HG02678 (cell line): ENCODE results near the gene RCSD1.
A peak's percentile ranks its signal among the peaks of the same experiment; 100 is the strongest.
"Not testable (repeated sequence)": the region's sequence is repeated elsewhere in the genome, so short reads cannot be mapped to it uniquely, and the experiment has no call there.

Experiments used
- ATAC-seq: cut with Tn5 transposase; IDR thresholded peaks from one replicate; pipeline ENCODE4 v1.9.1; 2021; ENCODE audit warnings: mild to moderate bottlenecking, moderate library complexity; ENCODE audit not compliant: unreplicated experiment

The RCSD1 gene

DNA sequence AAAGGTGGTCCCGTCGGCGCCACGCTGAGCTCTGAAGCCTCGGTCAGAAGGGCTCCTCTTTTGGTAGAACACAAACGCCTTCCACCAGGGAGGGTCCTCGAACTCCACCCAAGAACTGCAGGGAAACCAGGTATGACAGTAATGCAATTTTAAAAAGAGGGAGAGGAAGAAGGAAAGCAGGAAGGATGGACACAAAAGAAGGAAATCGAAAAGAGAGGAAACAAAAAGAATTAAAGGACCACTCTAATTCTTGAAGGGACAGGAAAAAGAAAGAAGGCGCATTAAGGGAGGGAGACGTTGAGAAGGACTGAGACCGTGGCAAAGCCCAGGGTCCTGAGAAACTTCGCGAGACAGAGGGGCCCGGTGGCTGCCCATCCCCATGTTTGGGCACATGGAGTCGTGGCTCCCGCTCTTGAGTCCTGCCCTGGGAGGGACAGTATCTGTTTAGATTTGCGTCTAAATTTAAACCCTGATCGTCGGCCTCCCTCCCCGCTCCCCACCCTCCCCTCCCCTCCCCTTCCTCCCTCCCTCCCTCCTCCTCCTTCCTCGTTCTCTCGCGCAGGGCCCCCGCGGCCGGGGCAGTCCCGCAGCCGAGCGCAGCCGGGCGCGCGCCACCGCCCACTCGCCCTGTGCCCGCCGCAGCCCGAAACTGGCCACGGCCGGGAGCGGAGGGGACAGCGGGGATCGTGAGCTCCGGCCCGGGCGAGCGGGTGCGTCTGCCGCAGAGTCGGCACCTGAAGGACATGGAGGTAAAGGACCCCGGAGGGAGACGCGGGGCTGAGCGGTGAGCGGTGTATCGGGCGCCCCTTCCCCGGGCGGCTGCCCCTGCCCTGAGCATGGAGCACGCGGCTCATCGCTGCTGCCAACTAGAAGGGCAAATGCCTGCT is at the start of gene RCSD1:
TSS of gene RCSD1 (plus strand) at position 552 of the 887 bp plus-strand sequence. CDS start at position 744, 192 bp downstream.
- peak; percentile 30 for ATAC-seq

GRCh38 chr1:167582064-167582463 is 48.0 kb upstream of the RCSD1 start:
- no peak for ATAC-seq

DNA sequence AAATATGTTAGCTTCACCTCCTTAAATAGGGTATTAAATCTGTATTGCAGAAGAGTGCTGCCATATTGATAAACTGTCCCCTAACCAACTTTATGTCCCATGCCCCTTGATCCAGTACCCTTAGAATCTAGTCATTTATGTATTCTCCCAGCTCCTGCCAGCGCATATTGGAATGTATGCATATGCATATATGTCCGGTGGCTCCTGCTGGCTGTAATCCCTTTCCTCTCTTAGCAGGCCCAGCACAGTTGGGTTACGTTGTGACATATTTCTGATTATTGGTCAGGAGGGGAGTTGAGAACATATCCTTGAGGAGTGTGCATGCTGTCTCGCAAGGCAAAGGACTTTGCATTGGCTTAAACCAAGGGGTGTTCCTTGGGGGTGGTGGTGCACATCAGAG is 47.3 kb upstream of the RCSD1 start:
- ATAC-seq: no peak

- no peak for ATAC-seq
These were observed 45.5 kb upstream of the RCSD1 start for GRCh38 chr1:167584581-167584980.

- ATAC-seq: no peak
These were observed 42.7 kb upstream of the RCSD1 start for GRCh38 chr1:167587342-167587741.

- ATAC-seq: no peak
These were observed 42.2 kb upstream of the RCSD1 start for GRCh38 chr1:167587872-167588271.

GRCh38 chr1:167588361-167588760 is 41.7 kb upstream of the RCSD1 start:
- ATAC-seq: no peak

DNA sequence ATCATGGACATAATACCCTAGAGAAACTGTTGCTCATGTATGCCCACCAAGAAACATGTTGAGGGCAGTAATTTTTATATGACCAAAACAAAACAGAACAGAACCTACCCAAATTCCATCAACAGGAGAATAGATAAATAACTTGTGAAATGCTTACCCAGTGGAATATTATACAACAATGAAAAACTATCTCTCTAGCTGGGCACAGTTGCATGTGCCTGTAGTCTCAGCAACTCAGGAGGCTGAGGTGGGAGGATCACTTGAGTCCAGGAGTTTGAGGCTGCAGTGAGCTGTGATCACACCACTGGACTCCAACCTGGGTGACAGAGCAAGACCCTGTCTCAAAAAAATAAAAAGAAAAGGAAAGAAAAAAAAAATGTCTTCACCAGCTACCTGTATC is 37.6 kb upstream of the RCSD1 start:
- ATAC-seq: no peak

DNA sequence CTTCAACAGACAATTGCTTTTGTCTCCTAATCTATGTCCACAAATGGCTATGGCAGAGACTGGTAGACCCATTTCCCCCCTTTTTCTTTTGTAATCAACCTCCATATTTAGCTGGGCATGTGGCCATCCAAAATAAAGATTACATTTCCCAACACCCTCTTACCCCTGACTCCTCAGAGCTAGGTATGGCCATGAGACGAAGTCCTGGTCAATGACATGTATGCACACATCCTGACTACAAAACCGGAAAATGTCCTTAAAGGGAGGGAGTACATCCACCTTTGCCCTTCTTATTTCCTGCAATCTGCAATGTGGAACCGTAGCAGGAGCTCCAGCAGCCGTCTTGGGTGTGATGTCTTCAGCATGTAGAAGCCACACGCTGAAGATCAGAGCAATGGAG is 36.2 kb upstream of the RCSD1 start:
- no peak for ATAC-seq

GRCh38 chr1:167594822-167595221 is 35.2 kb upstream of the RCSD1 start:
- no peak for ATAC-seq

DNA sequence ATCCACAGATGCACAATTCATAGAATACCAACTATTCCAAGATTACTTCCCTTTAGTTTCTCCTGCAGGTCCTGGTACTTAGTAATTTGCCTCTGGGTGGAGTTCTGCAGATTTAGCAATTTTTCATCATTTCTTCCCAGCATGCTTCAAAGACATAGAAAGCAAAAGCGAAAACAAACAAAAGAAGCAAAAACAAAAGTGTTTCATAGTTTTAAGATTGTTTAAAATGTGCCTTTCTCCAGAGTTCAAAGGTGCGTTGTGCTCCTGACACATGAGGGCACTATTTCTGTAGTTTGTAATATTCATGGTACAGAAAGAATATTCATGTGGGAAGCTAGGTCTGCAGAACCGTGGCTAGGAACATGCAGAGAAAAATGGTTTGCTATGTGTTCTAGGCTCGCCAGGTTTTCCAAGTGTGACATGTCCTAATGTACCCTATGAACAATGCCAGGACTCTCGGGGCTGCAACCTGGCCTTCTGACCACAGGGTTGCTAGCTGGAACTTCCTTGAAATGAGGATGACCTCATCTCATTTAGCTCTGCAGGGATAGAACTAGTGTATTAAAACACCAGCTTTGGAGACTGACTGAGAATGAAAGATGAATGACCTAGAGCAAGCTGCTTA is 30.0 kb upstream of the RCSD1 start:
- peak; percentile 71 for ATAC-seq

DNA sequence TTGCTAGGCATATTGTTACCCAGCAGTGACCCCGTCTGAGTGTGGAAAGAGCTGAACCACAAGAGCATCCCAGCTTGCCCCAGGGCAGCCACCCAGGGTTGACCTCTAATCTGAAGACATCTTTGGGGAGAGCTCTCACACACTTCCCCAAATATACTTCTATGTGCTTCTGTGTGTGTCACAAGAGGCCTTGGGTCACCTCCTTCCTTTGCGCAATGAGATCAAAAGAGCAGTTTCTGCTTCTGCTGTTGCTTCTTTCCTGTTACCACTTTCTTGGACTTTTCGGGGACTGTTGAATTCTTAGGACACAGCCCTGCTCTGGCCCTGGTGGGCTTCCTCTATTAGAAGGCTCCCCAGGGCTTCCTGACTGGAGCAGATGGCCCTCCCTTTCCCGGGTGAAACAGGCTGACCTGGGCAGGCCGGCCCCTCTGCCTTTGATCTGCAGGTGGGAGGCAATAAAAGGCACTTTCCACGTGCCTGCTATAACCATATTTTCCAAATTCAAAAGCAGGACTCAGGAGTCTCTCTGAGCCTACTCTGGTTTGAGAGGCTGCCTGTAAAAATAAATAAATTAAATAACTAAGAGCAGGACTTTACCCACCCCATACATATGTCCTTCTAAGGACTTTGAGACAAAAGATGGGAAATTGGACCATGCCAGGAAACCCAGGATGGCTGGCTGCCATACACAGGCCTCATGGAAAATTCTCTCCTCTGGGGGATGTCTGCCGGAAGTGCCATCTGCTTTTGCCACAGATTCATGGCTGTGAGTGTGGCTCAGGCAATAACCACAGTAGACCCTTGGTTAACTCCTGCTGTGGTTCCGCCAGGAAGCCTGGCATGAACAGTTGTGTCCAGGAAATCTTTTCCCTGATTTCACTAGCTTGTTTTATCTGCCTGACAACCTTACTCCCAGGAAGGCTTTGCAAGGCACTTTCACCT is 28.3 kb upstream of the RCSD1 start:
- ATAC-seq: no peak

GRCh38 chr1:167602840-167603239 is 27.2 kb upstream of the RCSD1 start:
- ATAC-seq: no peak

DNA sequence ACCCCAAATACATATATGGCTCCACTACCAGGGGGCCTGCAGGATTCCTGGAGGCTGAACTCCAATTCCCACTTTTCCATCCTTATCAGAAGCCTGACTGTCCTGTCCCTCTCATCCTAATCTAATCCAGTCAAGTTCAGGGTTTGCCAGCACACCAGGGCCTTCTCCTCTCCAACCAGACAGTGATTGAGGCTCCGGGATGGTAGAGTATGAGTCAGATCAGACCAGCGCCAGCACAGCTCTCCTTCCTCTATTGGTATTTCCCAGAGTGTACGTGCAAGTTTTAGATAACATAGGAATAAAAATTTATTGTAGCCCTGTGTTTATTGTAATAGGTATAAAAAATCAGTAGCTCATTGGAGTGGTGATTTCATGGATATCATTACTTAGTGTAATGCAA is 24.5 kb upstream of the RCSD1 start:
- ATAC-seq: no peak

GRCh38 chr1:167611983-167612382 is 18.0 kb upstream of the RCSD1 start:
- no peak for ATAC-seq

GRCh38 chr1:167612587-167613385 is 17.2 kb upstream of the RCSD1 start:
- ATAC-seq: no peak

- not testable (repeated sequence) for ATAC-seq
These were observed 16.0 kb upstream of the RCSD1 start for GRCh38 chr1:167613984-167614383.

DNA sequence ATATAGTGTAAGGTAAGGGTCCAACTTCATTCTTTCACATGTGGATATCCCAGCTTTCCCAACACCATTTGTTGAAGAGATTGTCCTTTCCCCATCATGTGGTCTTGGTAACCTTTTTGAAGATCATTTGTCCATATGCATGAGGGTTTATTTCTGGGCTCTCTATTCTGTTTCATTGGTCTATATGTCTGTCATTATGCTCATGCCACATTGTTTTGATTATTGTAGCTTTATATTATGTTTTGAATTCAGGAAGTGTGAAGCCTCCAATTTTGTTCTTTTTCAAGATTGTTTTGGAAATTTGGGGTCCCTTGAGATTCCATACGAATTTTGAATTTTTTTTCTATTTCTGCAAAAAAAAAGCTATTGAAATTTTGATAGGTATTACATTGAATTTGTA is 15.2 kb upstream of the RCSD1 start:
- ATAC-seq: no peak

DNA sequence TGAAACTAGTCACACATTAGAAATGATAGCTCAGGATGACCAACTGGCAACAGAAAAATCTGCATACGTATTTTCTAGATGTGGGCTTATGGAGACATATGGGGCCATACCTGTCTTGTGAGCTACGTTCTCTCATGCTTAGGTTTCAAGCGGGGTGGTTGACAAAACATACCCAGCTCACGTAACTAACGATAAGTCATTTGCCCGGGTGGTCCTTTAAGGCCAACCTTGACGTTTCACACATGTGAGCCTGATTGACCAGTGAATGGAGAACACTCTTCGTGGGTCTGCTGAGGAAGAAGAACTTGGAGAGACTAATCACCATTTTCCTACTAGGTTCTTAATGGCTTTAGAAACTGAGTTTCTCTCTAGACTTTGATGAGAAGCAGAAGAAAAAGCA is 13.5 kb upstream of the RCSD1 start:
- ATAC-seq: no peak
